RWPE1 (cell line): ENCODE measurements around the gene CMIP.

Source experiments
- CTCF ChIA-PET: fragments of 350-600 bp; sonication (Branson Sonifier 250); formaldehyde crosslinking; extraction: SDS; loops from one replicate; lab custom pipeline; 2021; lab: Yijun Ruan, JAX
- POLR2A ChIA-PET: fragments of 400-600 bp; formaldehyde crosslinking; extraction: SDS; loops from one replicate; lab custom pipeline; 2020; ENCODE audit warnings: antibody characterized with exemption; ENCODE audit not compliant: low non-redundant PET; lab: Yijun Ruan, JAX
- DNase-seq: peaks from one replicate; pipeline ENCODE4 v3.0.0; 2012; ENCODE audit warnings: low spot score
- H3K27ac ChIP-seq: fragments of 450-650 bp; 2 replicates; pipeline ENCODE4 v1.5.1; 2017
- TF ChIP-seq, protein P1 (sequence below): fragments of 450-650 bp; conservative IDR thresholded peaks from 2 replicates; pipeline ENCODE4 v1.5.1; 2017; ENCODE audit warnings: low read depth, mild to moderate bottlenecking

Gene CMIP

GRCh38 chr16:81526935-81527334 lies 82.3 kb downstream of the CMIP start:
- TF ChIP-seq, protein P1, sequence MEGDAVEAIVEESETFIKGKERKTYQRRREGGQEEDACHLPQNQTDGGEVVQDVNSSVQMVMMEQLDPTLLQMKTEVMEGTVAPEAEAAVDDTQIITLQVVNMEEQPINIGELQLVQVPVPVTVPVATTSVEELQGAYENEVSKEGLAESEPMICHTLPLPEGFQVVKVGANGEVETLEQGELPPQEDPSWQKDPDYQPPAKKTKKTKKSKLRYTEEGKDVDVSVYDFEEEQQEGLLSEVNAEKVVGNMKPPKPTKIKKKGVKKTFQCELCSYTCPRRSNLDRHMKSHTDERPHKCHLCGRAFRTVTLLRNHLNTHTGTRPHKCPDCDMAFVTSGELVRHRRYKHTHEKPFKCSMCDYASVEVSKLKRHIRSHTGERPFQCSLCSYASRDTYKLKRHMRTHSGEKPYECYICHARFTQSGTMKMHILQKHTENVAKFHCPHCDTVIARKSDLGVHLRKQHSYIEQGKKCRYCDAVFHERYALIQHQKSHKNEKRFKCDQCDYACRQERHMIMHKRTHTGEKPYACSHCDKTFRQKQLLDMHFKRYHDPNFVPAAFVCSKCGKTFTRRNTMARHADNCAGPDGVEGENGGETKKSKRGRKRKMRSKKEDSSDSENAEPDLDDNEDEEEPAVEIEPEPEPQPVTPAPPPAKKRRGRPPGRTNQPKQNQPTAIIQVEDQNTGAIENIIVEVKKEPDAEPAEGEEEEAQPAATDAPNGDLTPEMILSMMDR: no peak
- peak overlapping the region; percentile 100 for H3K27ac ChIP-seq
- POLR2A ChIA-PET: no interaction called here
- peak; percentile 94 for DNase-seq
- CTCF ChIA-PET: interaction anchor here (0.6 kb wide), 2 partner anchors 31 to 387 kb away, joined by 3 read pairs; no protein-coding TSS in a partner anchor

GRCh38 chr16:81527477-81528178 lies 83.0 kb downstream of the CMIP start:
- TF ChIP-seq, protein P1: no peak
- peak overlapping the region; percentile 100 for H3K27ac ChIP-seq
- no peak for DNase-seq
- ChIA-PET CTCF (interaction anchor here (0.6 kb wide), 1 partner anchor 388 kb away, joined by 3 read pairs; no protein-coding TSS in a partner anchor), POLR2A (no interaction called here)

GRCh38 chr16:81528256-81528655 lies 83.6 kb downstream of the CMIP start:
- CTCF ChIA-PET: no interaction called here
- POLR2A ChIA-PET: no interaction called here
- H3K27ac ChIP-seq: peak overlapping the region; percentile 41; the same call in 1 of the 2 replicates
- no peak for DNase-seq
- TF ChIP-seq, protein P1: no peak

DNA sequence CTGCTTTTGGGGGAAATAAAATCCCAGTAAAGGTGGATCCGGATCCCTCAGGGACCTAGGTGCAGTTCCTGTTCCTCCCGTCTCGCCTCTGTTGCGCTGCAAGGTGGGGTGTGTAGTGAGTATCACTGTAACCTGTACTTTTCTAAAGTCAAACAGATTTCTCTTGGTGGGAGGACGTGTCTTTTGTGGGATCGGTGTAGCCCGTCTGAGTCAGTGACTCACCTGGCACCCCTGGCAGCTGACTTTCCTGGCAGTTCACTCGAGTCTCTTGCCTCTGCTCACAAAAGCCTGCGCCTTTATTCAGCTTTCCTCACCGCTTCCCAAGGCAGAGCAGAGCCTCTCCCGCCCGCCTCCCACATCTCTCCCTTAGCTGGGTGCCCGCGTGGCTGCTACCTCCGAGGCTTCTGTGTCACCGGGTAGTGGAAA lies 85.7 kb downstream of the CMIP start:
- TF ChIP-seq, protein P1: no peak
- peak overlapping the region; percentile 97 for H3K27ac ChIP-seq
- CTCF ChIA-PET: interaction anchor here (0.7 kb wide), 1 partner anchor 235 kb away, joined by 3 read pairs; no protein-coding TSS in a partner anchor
- peak; percentile 73 for DNase-seq
- POLR2A ChIA-PET: no interaction called here

- peak overlapping the region; percentile 97 for H3K27ac ChIP-seq
- ChIA-PET CTCF (interaction anchor here (0.7 kb wide), 1 partner anchor 235 kb away, joined by 3 read pairs; no protein-coding TSS in a partner anchor), POLR2A (interaction anchor here (0.6 kb wide), 1 partner anchor 184 kb away, joined by 3 read pairs; no protein-coding TSS in a partner anchor)
- DNase-seq: no peak
- TF ChIP-seq, protein P1: no peak
Observed at GRCh38 chr16:81530814-81531213, 86.2 kb downstream of the CMIP start.

- ChIA-PET POLR2A (no interaction called here), CTCF (no interaction called here)
- DNase-seq: peak; percentile 89
- peak overlapping the region; percentile 97 for H3K27ac ChIP-seq
- TF ChIP-seq, protein P1: no peak
Observed at GRCh38 chr16:81531419-81531821, 86.8 kb downstream of the CMIP start.
